DND-41 (cell line): ENCODE measurements around the gene WFDC12.

Experiments used
- EZH2 ChIP-seq: IDR thresholded peaks from 3 replicates; pipeline ENCODE4 v1.6.1; 2012; ENCODE audit warnings: borderline replicate concordance, low read depth, mild to moderate bottlenecking, moderate library complexity, low read length, inconsistent platforms; ENCODE audit not compliant: severe bottlenecking
- TF ChIP-seq, protein P1 (sequence below): IDR thresholded peaks from 2 replicates; pipeline ENCODE4 v1.5.1; 2012; ENCODE audit warnings: borderline replicate concordance, low read length, moderate library complexity, mild to moderate bottlenecking; ENCODE audit not compliant: poor library complexity, severe bottlenecking; ENCODE audit errors: extremely low read depth

- no peak for TF ChIP-seq EZH2
- TF ChIP-seq, protein P1, sequence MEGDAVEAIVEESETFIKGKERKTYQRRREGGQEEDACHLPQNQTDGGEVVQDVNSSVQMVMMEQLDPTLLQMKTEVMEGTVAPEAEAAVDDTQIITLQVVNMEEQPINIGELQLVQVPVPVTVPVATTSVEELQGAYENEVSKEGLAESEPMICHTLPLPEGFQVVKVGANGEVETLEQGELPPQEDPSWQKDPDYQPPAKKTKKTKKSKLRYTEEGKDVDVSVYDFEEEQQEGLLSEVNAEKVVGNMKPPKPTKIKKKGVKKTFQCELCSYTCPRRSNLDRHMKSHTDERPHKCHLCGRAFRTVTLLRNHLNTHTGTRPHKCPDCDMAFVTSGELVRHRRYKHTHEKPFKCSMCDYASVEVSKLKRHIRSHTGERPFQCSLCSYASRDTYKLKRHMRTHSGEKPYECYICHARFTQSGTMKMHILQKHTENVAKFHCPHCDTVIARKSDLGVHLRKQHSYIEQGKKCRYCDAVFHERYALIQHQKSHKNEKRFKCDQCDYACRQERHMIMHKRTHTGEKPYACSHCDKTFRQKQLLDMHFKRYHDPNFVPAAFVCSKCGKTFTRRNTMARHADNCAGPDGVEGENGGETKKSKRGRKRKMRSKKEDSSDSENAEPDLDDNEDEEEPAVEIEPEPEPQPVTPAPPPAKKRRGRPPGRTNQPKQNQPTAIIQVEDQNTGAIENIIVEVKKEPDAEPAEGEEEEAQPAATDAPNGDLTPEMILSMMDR: no peak
These were observed 46.7 kb downstream of the WFDC12 start for GRCh38 chr20:45077559-45077958.
